Epithelial cell of esophagus (primary cell): ENCODE data around the gene FES.

Source experiments
- DNase-seq: peaks from one replicate; pipeline ENCODE4 v3.0.0; 2010; ENCODE audit warnings: low read depth
- H3K4me3 ChIP-seq: 2 replicates; pipeline ENCODE4 v1.5.1; 2011; ENCODE audit warnings: mild to moderate bottlenecking, low read length, control low read depth
- TF ChIP-seq, protein P1 (sequence below): IDR thresholded peaks from 2 replicates; pipeline ENCODE4 v1.5.1; 2011; ENCODE audit warnings: low read depth, mild to moderate bottlenecking, low read length, control low read depth, inconsistent platforms; ENCODE audit not compliant: insufficient read depth; ENCODE audit errors: missing control alignments

Gene FES

DNA sequence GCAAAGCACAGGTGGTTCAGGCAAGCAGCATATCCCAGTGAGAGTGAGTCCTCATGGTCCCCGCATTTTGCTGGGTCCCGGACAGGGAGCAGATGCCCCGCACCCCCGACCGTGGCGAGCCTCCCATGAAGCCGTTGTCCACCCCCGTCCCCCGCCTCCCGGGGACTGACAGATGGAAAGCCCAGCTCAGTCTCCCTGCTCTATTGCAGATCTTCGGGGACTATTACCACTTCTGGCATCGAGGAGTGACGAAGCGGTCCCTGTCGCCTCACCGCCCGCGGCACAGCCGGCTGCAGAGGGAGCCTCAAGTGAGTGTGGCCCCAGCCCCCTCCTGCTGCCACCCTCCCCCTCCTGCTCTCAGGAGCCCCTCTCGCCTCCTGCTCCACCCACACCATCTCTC is 8.3 kb upstream of the FES start:
- TF ChIP-seq, protein P1, sequence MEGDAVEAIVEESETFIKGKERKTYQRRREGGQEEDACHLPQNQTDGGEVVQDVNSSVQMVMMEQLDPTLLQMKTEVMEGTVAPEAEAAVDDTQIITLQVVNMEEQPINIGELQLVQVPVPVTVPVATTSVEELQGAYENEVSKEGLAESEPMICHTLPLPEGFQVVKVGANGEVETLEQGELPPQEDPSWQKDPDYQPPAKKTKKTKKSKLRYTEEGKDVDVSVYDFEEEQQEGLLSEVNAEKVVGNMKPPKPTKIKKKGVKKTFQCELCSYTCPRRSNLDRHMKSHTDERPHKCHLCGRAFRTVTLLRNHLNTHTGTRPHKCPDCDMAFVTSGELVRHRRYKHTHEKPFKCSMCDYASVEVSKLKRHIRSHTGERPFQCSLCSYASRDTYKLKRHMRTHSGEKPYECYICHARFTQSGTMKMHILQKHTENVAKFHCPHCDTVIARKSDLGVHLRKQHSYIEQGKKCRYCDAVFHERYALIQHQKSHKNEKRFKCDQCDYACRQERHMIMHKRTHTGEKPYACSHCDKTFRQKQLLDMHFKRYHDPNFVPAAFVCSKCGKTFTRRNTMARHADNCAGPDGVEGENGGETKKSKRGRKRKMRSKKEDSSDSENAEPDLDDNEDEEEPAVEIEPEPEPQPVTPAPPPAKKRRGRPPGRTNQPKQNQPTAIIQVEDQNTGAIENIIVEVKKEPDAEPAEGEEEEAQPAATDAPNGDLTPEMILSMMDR, result no peak
- no peak overlapping the region for H3K4me3 ChIP-seq
- DNase-seq, result no peak

DNA sequence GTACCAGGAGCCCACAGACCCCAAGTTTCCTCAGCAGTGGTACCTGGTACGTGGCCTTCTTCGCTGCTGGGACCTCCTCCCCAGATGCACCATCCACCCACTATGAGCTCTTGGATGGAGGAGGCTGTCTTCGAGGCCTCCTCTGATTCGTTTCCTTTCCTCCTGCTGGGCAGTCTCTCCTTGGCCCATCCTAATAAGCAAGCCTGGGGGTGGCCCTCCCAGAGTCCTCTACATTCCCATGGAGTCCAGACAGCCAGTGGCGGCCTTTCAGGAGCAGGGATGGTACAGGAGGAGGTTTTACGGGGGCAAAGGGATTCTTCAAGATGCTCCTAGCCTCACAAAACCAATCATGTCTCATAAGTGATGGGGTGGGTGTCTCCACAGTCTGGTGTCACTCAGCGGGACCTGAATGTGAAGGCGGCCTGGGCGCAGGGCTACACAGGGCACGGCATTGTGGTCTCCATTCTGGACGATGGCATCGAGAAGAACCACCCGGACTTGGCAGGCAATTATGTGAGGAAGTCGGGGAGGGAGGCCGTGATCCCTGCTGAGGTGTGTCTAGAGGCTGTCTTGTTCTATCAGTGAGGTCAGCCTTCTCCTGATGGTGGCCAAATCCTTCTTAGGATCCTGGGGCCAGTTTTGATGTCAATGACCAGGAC is 7.7 kb upstream of the FES start:
- DNase-seq, result no peak
- TF ChIP-seq, protein P1, result no peak

DNA sequence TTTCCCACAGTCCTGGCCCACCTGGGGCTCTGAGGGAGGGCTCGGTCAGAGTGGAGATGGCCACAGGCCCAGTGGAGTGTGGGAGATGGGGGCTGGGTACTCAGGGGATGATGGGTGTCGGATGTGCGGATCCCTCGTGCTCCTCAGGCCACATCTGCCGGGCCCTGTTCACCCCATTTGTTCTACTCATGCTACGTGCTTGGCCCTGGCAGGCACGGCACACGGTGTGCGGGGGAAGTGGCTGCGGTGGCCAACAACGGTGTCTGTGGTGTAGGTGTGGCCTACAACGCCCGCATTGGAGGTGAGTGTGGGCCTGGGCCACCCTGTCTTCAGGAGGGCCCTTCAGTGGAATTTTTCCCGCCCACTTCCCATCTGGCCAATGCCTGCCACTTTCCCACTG is 7.0 kb upstream of the FES start:
- H3K4me3 ChIP-seq, result no peak overlapping the region
- TF ChIP-seq, protein P1, result no peak
- no peak for DNase-seq

More for the DNA sequence above, 7.7 kb upstream of the FES start:
- H3K4me3 ChIP-seq, result no peak overlapping the region

DNA sequence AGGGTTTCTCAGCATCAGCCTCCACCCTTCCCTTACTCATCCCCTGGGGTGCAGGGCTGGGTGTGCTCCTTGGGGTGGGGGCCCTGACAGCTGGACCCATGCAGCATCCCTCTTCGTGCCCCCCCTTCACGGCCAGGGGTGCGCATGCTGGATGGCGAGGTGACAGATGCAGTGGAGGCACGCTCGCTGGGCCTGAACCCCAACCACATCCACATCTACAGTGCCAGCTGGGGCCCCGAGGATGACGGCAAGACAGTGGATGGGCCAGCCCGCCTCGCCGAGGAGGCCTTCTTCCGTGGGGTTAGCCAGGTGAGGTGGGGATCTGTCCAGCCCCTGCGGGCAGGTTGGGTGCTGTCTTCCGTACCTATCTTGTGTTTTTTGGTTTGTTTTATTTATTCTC is 6.3 kb upstream of the FES start:
- no peak overlapping the region for H3K4me3 ChIP-seq
- no peak for DNase-seq
- TF ChIP-seq, protein P1, result no peak

DNA sequence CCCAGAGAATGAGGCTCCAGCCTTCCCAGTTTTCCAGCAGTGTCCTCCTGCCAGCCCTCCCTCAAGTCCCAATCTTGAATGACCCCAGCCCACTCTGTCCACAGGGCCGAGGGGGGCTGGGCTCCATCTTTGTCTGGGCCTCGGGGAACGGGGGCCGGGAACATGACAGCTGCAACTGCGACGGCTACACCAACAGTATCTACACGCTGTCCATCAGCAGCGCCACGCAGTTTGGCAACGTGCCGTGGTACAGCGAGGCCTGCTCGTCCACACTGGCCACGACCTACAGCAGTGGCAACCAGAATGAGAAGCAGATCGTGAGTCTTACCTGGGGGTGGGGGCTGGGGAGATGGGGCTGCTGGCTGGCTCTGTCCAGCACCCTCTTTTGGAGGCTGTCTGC is 5.6 kb upstream of the FES start:
- TF ChIP-seq, protein P1, result no peak
- no peak overlapping the region for H3K4me3 ChIP-seq
- DNase-seq, result no peak

DNA sequence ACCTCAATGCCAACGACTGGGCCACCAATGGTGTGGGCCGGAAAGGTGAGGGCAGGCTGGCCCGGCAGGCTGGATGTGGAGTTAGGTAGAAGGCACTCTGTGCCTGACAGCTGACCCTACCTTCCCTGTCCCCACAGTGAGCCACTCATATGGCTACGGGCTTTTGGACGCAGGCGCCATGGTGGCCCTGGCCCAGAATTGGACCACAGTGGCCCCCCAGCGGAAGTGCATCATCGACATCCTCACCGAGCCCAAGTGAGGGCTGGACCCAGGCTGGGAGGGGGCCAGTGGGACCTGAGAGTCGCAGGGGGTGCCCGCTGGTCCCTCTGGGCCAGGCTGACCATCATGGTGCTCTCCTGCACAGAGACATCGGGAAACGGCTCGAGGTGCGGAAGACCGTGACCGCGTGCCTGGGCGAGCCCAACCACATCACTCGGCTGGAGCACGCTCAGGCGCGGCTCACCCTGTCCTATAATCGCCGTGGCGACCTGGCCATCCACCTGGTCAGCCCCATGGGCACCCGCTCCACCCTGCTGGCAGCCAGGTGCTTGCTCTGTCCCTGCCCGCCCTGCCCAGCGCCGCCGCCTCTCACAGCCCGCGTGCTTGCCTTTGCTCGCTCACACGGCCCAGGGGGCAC is 4.5 kb upstream of the FES start:
- no peak for DNase-seq
- no peak overlapping the region for H3K4me3 ChIP-seq
- TF ChIP-seq, protein P1, result no peak
